NK-92 (cell line): ENCODE measurements around the gene MTCL3.

ENCODE experiments used
- DNase-seq: peaks from one replicate; lab custom pipeline; 2025; ENCODE audit not compliant: unreplicated experiment; lab: John Stamatoyannopoulos, UW

Gene MTCL3

GRCh38 chr6:127515794-127516661 lies 3.1 kb downstream of the MTCL3 start:
- DNase-seq = no peak

GRCh38 chr6:127515234-127515793 lies 3.8 kb downstream of the MTCL3 start:
- no peak for DNase-seq

GRCh38 chr6:127514773-127515227 lies 4.3 kb downstream of the MTCL3 start:
- DNase-seq = no peak

GRCh38 chr6:127514179-127514772 lies 4.9 kb downstream of the MTCL3 start:
- DNase-seq = no peak

- DNase-seq = no peak
These were observed 5.7 kb downstream of the MTCL3 start for GRCh38 chr6:127513425-127513824.

GRCh38 chr6:127510876-127511275 lies 8.3 kb downstream of the MTCL3 start:
- no peak for DNase-seq

- no peak for DNase-seq
These were observed 12.2 kb downstream of the MTCL3 start for GRCh38 chr6:127506894-127507293.

- DNase-seq = no peak
These were observed 16.1 kb downstream of the MTCL3 start for GRCh38 chr6:127503022-127503421.

GRCh38 chr6:127497410-127497809 lies 21.7 kb downstream of the MTCL3 start:
- DNase-seq = no peak

GRCh38 chr6:127496471-127496870 lies 22.7 kb downstream of the MTCL3 start:
- DNase-seq = no peak

- DNase-seq = no peak
These were observed 24.8 kb downstream of the MTCL3 start for GRCh38 chr6:127494240-127494767.

GRCh38 chr6:127489248-127489647 lies 29.9 kb downstream of the MTCL3 start:
- DNase-seq = no peak

GRCh38 chr6:127486934-127487333 lies 32.2 kb downstream of the MTCL3 start:
- DNase-seq = no peak

- no peak for DNase-seq
These were observed 34.8 kb downstream of the MTCL3 start for GRCh38 chr6:127484212-127484863.

- no peak for DNase-seq
These were observed 35.6 kb downstream of the MTCL3 start for GRCh38 chr6:127483399-127484055.

GRCh38 chr6:127482325-127482724 lies 36.8 kb downstream of the MTCL3 start:
- no peak for DNase-seq

- DNase-seq = no peak
These were observed 37.5 kb downstream of the MTCL3 start for GRCh38 chr6:127481628-127482027.

- no peak for DNase-seq
These were observed 38.0 kb downstream of the MTCL3 start for GRCh38 chr6:127481111-127481510.

GRCh38 chr6:127477658-127478057 lies 41.5 kb downstream of the MTCL3 start:
- no peak for DNase-seq

GRCh38 chr6:127475823-127476176 lies 43.3 kb downstream of the MTCL3 start:
- DNase-seq = no peak
